ENCODE measurements around the gene ARL10. TPM values are rescaled to one million over a fixed set of nuclear protein-coding genes. Genes with fewer than 3 reads are reported as not detected.

The ARL10 gene
- total and polyA plus RNA-seq, 2 donors (not counting 1 experiment from before 2014, with no cell fraction given), result 13.1 to 27.9 TPM

DNA sequence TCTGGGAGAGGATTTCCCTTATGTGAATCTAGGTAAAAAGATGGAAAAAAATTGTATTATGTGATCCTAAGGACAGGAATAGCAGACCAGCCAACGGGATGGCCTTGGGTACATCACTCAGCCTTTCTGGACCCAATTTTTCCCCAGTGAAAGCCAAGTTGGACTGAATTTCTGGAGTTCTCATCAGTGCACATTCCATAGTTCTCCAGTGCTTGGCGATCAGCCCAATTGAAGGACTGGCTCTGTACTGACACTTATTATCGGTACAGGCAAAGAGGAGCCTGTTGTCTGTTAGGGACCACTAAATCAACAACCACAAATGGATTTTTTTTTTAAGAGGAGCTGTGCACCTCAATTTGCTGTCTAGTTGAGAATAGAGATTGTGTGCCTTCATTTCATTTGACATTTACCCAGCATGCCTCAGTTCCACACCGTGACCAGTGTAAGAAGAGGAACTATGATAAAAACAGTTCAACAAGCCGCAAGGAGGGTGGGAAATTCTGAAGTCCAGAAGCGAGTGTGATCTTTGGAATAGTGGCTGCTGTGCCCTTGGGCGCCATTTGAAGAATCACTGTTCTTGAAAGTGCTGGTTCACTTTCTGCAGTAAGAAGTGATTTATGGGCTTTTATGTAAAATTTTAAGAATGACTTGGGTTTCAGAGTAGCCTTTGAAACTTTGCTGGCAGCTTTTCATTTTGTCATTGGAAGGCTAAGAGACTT is 8.0 kb downstream of the ARL10 start:
- no peak overlapping the region for H3K9ac ChIP-seq (ENCODE audit: low read length)
- H3K4me2 ChIP-seq (replicated peaks; ENCODE audit: low read depth, low read length, poor library complexity, severe bottlenecking), result peak overlapping the region; percentile 39
- ATAC-seq (ENCODE audit: low read depth), result peak; percentile 77
- Mint-ChIP-seq H3K9me3 (ENCODE audit: insufficient read depth) (no peaks in the 10 kb centered on the region), H3K4me3 (no peak overlapping the region), H3K4me1 (peaks cover 13% of the 10 kb centered on the region), H3K27ac (peak overlapping the region; percentile 28), H3K27me3 (no peaks in the 10 kb centered on the region)
- H3K9me3 ChIP-seq (ENCODE audit: control extremely low read depth in 1 of 3, control insufficient read depth in 2 of 3, insufficient read depth in 1 of 3, low read length in 2 of 3), result peaks cover 0 to 3% (median 0%) of the 10 kb centered on the region in 3 donors
- H3K79me2 ChIP-seq (ENCODE audit: control insufficient read depth, insufficient read depth, low read length), result no peaks in the 10 kb centered on the region
- peak overlapping the region in 1 of 2 donors; percentile 47 for H3K27ac ChIP-seq (ENCODE audit: low read length in 2 of 2)
- ChIA-PET POLR2A (interaction anchor here (1.0 kb wide), 1 partner anchor 11 kb away, joined by 3 read pairs; no protein-coding TSS in a partner anchor), CTCF (no interaction called here)
- 65% methylated on average over 4 of the region's 7 CpGs for WGBS (ENCODE audit: insufficient coverage)
- no peaks in the 10 kb centered on the region for H4K20me1 ChIP-seq (ENCODE audit: control insufficient read depth, insufficient read depth, low read length, poor library complexity, severe bottlenecking)
- H3K27me3 ChIP-seq (replicated peaks in 1 of 4; ENCODE audit: control extremely low read depth in 1 of 4, control insufficient read depth in 3 of 4, insufficient read depth in 4 of 4, low read length in 3 of 4), result no peaks in the 10 kb centered on the region
- TF ChIP-seq EZH2 (IDR thresholded peaks at IDR 0.05; ENCODE audit: borderline replicate concordance, insufficient read depth, low read depth, low read length, poor library complexity, severe bottlenecking), result no peak
- TF ChIP-seq, protein P1, sequence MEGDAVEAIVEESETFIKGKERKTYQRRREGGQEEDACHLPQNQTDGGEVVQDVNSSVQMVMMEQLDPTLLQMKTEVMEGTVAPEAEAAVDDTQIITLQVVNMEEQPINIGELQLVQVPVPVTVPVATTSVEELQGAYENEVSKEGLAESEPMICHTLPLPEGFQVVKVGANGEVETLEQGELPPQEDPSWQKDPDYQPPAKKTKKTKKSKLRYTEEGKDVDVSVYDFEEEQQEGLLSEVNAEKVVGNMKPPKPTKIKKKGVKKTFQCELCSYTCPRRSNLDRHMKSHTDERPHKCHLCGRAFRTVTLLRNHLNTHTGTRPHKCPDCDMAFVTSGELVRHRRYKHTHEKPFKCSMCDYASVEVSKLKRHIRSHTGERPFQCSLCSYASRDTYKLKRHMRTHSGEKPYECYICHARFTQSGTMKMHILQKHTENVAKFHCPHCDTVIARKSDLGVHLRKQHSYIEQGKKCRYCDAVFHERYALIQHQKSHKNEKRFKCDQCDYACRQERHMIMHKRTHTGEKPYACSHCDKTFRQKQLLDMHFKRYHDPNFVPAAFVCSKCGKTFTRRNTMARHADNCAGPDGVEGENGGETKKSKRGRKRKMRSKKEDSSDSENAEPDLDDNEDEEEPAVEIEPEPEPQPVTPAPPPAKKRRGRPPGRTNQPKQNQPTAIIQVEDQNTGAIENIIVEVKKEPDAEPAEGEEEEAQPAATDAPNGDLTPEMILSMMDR (IDR thresholded peaks at IDR 0.05), result no peak
- H3K4me1 ChIP-seq (ENCODE audit: control insufficient read depth in 2 of 2, insufficient read depth in 2 of 2, low read length in 2 of 2), result peaks cover 8 to 11% of the 10 kb centered on the region in 2 donors
- peaks cover 0 to 15% of the 10 kb centered on the region in 2 experiments for H3K36me3 ChIP-seq (replicated peaks in 1 of 2; ENCODE audit: control extremely low read depth in 1 of 2, control insufficient read depth in 1 of 2, extremely low read depth in 1 of 2, insufficient read depth in 2 of 2, low read length in 1 of 2)
- peak; percentile 55 for DNase-seq
- intact Hi-C loops (cut with micrococcal nuclease), result loop anchor here (2.0 kb wide), 1 partner anchor 16 kb away; the partner anchor contains the start of genes HIGD2A and NOP16
- H2AFZ ChIP-seq (ENCODE audit: insufficient read depth, low read depth, low read length, poor library complexity, severe bottlenecking), result no peak overlapping the region
- H3K4me3 ChIP-seq (ENCODE audit: control extremely low read depth in 1 of 5, extremely low read depth in 1 of 5, insufficient read depth in 1 of 5, low read depth in 2 of 5, low read length in 4 of 5), result no peak overlapping the region

DNA sequence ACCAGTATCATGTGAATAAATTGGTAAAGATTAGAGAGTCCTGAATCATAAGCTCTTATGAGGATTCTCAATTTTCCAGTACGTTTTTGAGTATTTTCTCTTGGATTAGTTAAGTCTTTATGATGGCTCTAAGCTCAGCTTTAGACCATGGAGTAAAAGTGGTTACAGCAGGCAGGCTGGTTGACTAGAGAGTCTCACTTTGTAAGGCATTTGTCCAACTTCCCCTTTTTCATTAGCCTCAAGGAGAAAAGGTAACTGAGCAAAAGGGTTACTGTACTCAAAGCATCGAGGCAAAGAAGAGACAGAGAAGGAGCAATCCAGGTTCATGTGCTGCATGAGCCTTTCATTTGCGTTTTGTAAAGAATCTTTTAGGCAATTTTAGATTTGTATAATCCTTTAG is 14.6 kb downstream of the ARL10 start:
- H3K4me3 Mint-ChIP-seq, result no peak overlapping the region
- H3K4me2 ChIP-seq (replicated peaks; ENCODE audit: low read depth, low read length, poor library complexity, severe bottlenecking), result no peak overlapping the region
- intact Hi-C loops (cut with micrococcal nuclease), result loop anchor here (10.0 kb wide), 1 partner anchor 145 kb away; the partner anchor contains the start of gene SIMC1
- H3K36me3 ChIP-seq (replicated peaks in 1 of 2; ENCODE audit: control extremely low read depth in 1 of 2, control insufficient read depth in 1 of 2, extremely low read depth in 1 of 2, insufficient read depth in 2 of 2, low read length in 1 of 2), result peaks cover 5 to 39% of the 10 kb centered on the region in 2 experiments
- no peak overlapping the region for H3K27ac ChIP-seq (ENCODE audit: low read length in 2 of 2)
- peaks cover under 1% of the 10 kb centered on the region for H4K20me1 ChIP-seq (ENCODE audit: control insufficient read depth, insufficient read depth, low read length, poor library complexity, severe bottlenecking)
- H3K9me3 Mint-ChIP-seq (ENCODE audit: insufficient read depth), result no peaks in the 10 kb centered on the region
- ATAC-seq (ENCODE audit: low read depth) (peak; percentile 66), DNase-seq (peak; percentile 48)
- peaks cover 7 to 8% of the 10 kb centered on the region in 2 donors for H3K4me1 ChIP-seq (ENCODE audit: control insufficient read depth in 2 of 2, insufficient read depth in 2 of 2, low read length in 2 of 2)
- H3K27me3 Mint-ChIP-seq, result no peaks in the 10 kb centered on the region
- H3K27ac Mint-ChIP-seq, result peak overlapping the region; percentile 57
- H3K79me2 ChIP-seq (ENCODE audit: control insufficient read depth, insufficient read depth, low read length), result peaks cover 2% of the 10 kb centered on the region
- H3K4me1 Mint-ChIP-seq, result peaks cover 10% of the 10 kb centered on the region
- CTCF ChIA-PET, result no interaction called here
- POLR2A ChIA-PET, result no interaction called here
- H3K9me3 ChIP-seq (ENCODE audit: control extremely low read depth in 1 of 3, control insufficient read depth in 2 of 3, insufficient read depth in 1 of 3, low read length in 2 of 3), result no peaks in the 10 kb centered on the region
- H2AFZ ChIP-seq (ENCODE audit: insufficient read depth, low read depth, low read length, poor library complexity, severe bottlenecking), result no peak overlapping the region
- WGBS (ENCODE audit: insufficient coverage), result 79% methylated on average over 2 of the region's 3 CpGs
- TF ChIP-seq, protein P1 (IDR thresholded peaks at IDR 0.05), result no peak
- TF ChIP-seq EZH2 (IDR thresholded peaks at IDR 0.05; ENCODE audit: borderline replicate concordance, insufficient read depth, low read depth, low read length, poor library complexity, severe bottlenecking), result no peak
- no peak overlapping the region for H3K4me3 ChIP-seq (ENCODE audit: control extremely low read depth in 1 of 5, extremely low read depth in 1 of 5, insufficient read depth in 1 of 5, low read depth in 2 of 5, low read length in 4 of 5)
- H3K9ac ChIP-seq (ENCODE audit: low read length), result no peak overlapping the region
- H3K27me3 ChIP-seq (replicated peaks in 1 of 4; ENCODE audit: control extremely low read depth in 1 of 4, control insufficient read depth in 3 of 4, insufficient read depth in 4 of 4, low read length in 3 of 4), result no peaks in the 10 kb centered on the region
